Muscle of back (tissue), 11 donors: ENCODE measurements around the gene CCDC88C. TPM values are rescaled to one million over a fixed set of nuclear protein-coding genes. Genes with fewer than 3 reads are reported as not detected.

ENCODE experiments used
- DNase-seq, 3 donors: peaks; one replicate each; pipeline versions ENCODE4 v3.0.0 to v3.0.0-alpha.2; 2013
- polyA plus RNA-seq, 10 donors: library from polyadenylated mRNA; unstranded; fragments of 120-200 nt; gene quantifications; one replicate each; pipeline ENCODE4 v1.2.1, GENCODE V29; 2013; ENCODE audit not compliant: insufficient read length in 10 of 10

Gene CCDC88C
- polyA plus RNA-seq, 10 donors, result 8.3 to 15.5 (median 13.3) TPM

DNA sequence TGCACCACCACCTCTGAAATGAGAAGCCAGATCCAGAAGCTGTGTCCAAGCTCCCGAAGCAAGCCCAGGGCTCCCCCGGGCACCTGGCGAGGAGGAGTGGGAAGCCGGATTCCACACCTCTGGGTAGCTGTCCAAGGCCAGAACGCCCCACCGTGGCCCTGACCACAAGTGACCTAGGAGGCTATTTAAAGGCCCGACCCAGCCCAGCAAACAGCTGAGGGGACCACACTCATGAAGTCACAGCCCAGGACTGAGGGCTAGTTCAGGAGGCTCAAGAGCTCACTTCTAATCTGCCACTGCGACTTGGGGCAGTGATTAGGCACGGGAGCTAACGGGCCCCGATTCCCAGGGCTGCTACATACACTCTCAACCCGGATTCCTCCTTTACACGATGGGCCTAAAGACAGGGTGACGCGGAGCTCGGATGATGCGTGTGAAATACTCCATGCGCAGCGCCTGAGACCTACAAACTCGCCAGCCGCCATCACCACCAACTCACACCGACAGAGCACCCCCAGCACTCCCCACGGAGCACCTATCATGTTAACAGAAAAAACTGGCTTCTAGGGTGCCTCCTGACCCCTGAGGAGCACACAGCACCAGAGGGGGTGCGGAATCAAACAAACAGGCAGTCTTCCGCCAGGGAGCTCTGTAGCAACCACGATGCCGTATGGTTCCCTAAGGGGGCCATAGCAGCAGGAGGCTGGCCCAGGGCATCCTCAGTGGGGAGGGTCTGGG lies 89.1 kb downstream of the CCDC88C start:
- DNase-seq, result peak in 1 of 3 donors; percentile 33

DNA sequence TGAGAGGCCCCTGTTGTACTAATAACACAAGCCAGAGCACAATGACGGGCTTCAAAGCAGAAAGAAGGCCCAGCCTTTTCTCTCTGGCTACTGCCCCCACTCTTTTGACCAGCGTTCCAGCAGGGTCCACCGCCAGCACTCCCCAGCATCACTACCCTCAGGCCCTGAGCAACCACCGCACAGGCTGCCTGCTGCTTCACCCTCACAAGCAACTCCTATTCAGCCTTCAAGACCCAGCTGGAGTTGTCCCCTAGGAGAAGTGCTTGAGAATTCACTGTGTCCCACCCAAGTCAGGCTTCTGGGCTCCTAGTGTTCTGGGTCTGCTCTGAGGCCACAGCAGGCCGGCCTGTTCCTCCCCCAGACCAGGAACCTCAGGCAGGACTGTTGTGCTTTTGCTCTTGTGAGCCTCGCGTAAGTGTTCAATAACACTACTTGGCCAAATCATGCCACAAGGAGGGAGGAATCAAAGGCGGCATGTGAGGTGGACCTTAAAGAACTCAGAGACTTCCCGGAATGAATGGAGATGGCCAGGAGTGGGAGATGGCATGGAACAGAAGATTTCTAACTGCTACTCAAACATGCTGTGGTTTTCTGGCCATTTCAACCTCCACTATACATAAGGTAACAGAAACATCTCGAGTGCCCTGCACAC lies 89.8 kb downstream of the CCDC88C start:
- no peak for DNase-seq

DNA sequence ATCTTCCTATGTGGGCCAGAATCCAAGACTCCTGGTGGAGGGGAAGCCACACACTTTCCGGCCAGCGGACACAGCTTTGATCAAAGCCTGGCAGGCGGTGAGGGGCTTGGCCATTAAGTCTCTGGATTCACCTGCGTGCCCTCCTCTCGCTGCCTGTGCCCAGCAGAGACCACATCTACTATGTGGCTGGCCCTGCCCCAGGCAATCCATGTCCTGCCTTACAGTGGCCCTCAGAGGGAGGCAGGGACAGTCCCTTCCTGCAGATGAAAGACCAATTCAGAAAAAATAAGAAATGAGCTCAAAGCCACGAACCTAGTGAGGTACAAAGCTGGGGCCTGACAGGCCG lies 90.4 kb downstream of the CCDC88C start:
- DNase-seq, result no peak

DNA sequence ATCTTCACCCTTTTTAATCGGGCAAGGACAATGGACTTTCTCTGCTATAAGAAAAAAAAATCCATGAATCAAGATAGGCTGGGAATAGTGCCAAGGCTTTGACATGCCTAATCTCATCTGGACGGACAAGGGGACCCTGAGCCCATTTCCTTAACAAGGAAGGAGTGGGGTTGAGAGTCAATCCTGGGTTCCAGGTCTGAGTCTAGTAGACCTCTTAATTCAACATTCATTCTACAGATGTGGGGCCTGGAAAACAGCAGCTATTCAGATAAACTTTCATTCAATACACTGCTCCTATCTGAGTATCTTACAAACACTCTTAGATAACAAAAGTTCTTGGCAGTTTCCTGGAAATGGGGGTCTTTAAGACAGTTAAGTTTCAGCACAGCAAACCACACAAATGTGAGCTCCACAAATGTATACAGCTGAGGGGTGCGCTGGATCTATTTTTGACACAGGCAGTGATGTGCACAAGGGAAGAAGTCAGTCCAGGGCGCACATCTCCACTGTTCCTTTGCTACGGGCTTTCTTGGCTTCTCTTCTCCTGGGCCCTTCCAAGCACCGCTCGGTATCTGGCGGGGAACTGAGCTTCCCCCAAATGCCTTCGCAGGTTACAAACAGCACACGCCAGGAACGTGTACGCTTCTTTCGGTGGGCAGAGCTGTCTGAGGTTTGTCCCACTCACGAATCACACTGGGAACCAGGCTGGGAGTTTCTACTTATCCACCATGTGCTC lies 90.9 kb downstream of the CCDC88C start:
- DNase-seq, result peak in 1 of 3 donors; percentile 72

DNA sequence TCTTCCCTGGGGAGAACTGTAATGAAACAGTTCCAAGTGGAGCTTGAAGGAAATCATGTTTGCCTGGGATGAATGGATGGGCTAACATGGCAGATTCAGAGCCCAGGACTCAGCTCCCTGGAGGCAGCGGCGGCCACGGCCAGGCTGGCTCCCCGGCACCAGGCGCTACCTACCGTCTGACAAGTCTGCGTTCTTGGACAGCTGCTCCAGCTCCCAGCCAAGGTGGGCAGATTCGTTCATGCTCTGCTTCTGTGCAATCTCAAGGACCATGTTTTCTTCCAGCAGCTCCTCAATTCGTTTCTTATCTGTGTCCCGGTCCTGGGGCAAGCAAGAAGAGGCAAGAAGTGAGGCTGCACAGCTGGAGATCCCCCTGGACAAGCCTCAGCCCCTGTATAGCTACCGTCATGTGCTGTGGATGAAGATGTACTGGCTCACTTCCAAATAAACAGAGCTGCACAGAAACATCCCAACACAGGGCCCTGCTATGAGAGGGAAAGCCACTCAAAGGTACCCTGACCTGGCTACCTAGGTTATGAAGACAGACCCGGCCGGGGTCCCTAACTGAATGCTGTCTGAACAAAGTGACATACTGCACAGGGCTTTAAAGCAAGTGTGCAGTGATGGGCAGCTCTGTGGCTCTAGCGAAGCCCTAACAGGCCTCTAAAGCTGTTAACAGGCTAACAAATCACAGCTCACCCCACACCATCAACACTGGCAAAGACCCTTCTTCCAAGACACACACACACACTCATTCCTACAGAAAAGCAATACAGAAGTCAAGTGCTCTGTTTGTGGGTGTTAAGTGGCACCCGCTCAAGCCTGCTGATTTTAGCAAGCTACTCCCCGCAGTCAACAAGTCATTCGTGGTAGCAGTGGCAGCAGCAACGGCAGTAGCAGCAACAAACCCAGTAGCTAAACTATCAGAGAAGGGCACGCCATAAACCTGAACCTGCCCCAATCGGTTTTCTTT lies 92.7 kb downstream of the CCDC88C start:
- no peak for DNase-seq

DNA sequence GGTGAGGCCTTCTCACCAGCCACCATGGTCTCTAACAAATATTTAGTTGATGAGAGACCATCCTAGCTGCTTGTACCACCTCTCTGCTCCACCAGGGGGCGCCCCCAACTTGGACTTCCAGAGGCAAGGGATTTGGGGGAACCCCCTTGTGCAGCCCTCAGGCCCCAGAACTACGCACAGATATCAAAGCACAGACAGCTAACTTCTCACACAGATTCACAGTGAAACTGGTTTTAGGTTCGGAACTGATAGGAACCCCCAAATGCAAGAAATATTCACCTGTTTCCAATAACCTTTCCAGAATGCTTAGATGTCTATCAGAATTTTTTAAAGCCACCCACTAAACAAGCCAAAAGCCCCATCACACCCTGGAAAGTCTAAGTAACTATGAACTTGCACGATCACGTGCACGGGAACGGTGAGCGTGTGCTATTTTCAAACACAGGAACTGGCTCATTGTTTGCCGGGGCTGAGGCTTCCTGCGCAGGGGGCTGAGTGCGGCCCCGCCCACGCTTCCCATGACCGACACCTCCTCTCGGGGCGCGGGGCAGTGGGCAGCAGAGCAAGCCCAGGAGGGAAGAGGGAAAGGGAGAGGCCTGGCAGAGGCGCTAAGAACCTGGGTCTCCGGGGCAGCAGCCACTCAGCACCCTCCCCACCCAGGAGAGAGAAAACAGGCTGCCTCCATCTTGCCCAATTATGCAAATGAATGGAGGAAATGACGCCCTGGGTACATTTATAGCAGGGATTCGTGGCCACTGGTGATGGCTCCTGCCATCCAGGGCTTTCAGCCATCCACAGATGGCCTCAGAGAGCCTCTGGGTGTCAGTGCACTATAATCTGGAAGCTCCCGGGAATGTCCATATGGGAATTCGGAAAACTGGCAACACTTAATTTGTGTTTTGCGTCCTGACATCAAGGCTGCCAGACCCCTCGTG lies 93.7 kb downstream of the CCDC88C start:
- DNase-seq, result peak in 2 of 3 donors; percentile 82 to 84

DNA sequence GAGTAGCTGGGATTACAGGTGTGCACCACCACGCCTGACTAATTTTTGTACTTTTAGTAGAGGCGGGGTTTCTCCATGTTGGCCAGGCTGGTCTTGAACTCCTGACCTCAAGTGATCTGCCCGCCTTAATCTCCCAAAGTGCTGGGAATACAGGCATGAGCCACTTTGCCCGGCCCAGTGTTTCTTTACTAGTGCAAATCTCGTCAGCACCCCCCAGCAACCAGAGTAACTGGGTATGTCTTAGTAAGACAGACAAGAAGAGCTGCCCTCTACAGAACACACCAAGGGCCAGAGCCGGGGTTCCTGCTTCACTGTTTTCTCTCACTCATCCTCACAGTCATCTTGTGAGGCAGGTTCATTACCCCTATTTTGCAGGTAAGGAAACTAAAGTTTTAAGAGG lies 94.6 kb downstream of the CCDC88C start:
- no peak for DNase-seq

DNA sequence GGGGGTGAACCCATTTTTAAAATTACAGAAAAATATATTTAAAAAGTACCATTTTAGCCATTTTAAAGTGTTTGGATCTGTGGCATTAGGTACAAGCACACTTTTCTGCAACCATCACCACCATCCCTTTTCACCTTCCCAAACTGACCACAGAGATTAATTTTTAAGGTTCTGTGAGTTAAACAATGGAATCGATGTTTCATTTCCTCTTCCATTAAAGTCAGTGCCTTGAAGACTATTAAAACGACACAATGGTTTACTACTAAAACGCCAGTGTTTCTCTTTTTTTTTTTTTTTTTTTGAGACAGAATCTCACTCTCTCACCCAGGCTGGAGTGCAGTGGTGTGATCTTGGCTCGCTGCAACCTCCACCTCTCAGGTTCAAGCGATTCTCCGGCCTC lies 95.0 kb downstream of the CCDC88C start:
- DNase-seq, result no peak

DNA sequence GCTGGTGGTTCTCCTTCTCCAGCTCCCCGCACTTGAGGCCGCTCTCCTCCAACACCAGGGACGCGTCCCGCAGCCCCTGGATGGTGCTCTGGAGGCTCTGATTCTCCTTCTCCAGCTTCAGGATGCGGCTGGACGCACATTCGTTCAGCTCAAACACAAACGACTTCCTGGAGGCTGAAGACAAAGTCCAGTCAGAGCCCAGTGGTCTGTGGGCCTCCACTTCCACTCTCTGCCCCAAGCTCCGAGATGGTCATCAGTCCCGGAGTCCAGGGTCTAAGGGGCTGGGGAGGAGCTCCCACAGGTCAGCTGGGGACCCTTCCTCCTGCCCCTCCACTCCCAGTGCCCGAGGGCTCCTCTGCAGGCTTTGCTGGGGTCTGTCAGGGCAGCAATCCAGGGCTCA lies 96.5 kb downstream of the CCDC88C start:
- DNase-seq, result no peak

DNA sequence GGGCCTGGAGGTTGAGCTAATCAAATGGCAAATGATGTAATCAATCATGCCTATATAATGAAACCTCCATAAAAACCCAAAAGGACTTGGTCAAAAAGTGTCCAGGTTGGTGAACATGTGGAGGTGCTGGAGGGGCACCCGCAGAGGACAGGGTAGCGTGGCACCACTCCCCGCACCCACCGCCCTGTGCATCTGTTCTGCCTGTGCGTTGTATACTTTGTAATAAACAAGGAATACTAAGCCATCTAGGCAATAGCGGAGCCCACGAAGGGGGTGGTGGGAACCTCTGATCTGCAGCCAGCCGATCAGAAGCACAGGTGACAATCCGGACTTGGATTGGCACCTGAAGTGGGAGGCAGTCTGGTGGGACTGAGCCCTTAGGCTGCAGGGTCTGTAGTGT lies 97.4 kb downstream of the CCDC88C start:
- no peak for DNase-seq

DNA sequence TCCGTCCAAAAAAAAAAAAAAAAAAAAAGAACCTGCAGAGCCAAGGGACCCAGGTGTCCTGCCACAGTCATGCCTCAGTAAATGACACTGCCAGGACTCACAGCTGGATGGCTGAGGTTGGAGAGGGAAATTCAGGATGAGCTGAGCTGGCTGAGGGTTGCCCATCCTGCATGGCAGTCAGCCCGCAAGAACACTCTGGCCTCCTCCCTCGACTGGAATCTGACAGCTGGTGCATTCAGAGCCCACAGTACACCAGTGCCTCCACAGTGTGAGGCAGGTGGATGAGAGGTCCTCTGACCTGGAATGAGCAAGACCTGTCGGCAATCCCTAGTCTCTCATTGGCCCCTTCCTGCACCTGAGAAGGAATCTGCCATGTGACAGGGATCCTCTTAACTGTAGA lies 98.7 kb downstream of the CCDC88C start:
- DNase-seq, result no peak

DNA sequence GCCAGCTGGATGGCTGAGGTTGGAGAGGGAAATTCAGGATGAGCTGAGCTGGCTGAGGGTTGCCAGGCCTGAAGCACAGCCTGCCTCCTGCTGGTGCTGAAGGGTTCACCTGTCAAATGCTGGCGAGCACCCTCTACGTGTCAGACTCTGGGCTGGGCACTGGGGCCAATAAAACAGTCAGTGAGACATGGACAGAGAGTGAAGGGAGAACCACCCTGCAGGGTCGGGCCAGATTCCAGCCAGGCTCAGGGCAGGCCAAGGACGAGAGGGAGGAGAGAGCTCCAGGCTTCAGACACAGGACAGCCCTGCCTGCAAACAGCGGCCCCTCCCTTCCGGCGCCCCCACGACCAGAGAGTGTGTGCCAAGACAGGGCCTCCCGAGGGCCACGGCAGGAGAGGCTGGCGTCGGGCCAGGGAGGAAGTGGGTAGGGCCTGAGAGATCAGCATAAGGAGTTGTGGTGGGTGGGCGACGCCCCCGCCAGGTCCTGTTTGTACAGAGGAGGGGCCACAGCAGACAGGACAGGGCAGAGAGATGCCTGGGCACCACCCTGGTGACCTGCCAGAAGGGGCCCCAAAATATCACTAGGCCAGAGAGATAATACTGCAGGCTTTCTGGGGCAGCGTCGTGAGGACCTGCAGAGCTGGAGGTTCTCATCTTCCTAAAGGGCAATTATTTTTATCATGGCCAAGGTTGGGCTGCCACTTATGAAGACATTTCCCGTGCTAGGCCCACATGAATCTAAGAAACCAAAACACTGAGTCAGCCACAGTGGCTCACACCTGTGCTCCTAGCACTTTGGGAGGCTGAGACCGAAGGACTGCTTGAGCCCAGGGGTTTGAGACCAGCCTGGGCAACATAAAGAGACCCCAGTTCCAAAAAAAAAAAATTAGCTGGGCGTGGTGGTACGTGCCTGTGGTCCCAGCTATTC lies 100.0 kb downstream of the CCDC88C start:
- peak in 1 of 3 donors; percentile 40 for DNase-seq

DNA sequence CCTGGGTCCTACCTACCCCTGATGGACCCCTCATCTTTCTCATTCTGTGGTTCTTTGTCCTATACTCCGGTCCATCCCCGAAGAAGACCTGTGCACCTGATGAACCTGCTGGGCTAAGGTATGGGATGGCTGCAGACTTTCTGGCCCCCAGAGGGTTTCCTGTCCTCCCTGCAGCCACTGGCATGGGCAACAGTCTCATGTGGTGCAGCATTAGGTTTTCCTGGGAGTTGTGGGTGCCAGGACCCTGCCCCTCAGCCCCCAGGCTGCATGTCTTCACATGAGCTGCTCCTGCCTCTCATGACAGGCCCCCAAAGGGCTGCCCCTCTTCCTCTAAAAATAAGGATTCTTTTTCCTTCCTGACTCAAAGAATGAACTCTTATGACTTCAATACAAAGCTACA lies 100.9 kb downstream of the CCDC88C start:
- DNase-seq, result no peak

DNA sequence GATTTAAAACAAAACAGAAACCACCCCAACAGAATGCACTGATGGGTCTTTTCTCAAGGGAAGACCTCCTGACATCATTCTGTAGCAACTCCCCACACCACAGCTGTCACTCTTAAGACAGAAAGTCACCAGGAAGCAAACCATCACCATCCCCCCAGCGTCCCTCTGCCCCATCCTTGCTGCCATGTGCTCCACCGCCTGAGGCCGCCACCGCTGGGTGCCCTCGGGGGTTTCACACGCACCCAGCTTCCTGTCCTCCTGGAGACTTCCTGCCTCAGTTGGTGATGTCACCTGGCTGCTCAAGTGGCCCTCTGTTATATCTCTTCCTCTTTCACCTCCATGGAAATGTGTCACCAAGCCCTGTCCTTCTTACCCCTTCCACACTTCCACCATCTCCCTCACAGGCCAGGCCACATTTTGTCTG lies 101.8 kb downstream of the CCDC88C start:
- DNase-seq, result no peak

DNA sequence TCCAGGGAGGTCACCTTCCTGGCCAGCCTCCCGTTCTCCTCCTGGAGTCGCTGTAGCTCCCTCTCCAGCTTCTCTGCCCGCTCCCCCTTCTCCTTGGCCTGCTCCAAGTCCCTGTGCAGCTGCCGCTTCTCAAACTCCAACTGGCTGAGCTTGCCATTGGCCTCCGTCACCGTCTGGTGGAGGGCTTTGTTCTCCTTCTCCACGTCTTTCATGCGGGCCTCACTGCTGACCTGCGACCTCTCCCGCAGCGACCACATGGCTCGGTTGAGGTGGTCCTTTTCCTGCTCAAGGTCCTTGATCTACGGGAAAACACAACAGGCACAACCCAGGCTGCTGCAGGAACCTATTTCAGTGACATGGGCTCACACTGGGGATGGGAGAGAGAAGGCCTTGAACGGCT lies 103.8 kb downstream of the CCDC88C start:
- DNase-seq, result no peak

DNA sequence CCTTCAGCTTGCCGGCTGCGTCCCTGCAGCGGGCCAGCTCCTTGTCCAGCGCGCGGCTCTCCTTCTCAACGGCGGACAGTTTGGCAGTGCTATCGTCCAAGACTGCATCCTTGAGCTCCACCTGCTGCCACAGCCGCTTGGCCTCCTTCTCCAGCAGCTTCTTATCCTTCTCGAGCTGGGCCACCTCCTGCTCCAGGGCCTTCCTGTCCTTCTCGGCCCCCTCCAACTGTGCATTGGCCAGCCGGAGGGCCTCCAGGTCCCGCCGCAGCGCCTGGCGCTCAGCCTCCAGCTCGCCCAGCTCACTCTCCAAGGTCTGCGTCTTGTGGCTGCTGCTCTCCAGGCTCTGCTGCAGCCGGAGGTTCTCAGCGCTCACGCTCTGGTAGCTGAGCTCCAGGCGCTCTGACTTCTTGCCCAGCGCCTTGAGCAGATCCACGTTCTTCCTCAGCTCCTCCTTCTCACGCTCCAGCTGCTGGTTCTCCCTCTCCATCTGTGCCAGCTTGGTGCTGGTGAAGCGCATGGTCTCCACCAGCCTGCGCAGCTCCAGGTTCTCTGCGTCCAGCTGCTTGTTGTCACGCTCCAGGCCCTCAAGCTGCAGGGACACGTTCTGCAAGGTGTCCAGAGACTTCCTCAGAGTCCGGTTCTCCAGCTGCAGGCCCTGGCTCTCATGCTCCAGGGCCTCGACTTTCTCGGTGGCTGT lies 104.3 kb downstream of the CCDC88C start:
- no peak for DNase-seq

DNA sequence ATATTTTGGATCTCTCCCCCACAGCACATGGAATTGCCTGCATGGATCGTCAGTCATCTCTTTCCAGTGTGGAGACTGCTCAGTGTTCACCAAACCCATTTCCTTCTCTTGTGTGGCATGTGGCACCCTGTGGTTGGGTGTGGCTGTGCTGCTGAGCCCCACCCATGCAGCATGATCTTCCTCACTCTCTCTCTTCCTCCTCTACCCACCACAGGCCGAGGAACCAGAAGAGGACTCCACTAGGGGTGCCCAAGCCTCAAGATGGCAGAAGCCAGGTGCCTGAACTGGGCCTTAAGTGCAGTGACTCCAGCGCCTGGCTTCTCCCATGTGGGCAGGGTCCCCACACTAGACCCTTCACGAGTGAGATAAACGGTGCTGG lies 106.3 kb downstream of the CCDC88C start:
- DNase-seq, result no peak

DNA sequence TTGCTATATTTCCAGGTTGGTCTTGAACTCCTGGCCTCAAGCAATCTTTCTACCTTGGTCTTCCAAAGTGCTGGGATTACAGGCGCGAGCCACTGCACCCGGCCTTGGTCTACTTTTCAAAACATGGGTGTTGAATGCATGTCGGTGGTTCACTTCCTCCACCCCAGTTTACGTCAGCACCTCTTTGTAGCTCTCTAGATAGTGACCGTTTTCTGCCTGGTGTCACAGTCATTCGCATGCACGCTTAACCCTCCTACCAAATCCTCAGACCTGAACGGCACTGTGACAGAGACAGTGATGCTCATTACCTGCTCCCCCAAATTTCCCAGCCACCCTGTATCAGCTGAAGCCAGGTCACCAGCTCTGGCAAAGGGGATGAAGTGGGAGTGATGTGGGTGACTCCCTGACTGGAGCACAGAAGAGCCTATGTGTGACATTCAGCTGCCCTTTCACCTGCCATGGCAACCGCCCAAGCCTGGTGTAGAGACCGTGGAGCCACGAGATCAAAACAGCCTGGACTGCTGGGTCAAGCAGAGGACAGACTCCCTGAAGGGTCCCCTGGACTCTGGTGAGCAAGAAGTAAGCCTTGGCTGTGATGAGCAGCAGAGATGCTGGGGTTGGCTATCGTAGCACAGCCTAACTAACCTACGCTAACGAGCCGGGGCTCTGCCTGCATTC lies 106.9 kb downstream of the CCDC88C start:
- DNase-seq, result no peak
